ENCODE measurements around the gene OPN4.

GRCh38 chr10:86635402-86635801, 18.9 kb upstream of the OPN4 start:
- TF ChIP-seq GTF2F1 (IDR thresholded peaks at IDR 0.05; ENCODE audit: low read depth, low read length), result no peak
- TF ChIP-seq CTCF (IDR thresholded peaks at IDR 0.05 in 2 of 3, conservative IDR thresholded peaks at IDR 0.05 in 1 of 3; ENCODE audit: insufficient read depth in 2 of 3, low read depth in 1 of 3, low read length in 3 of 3), result no peak
- no peak for TF ChIP-seq SMAD3 (CRISPR knock-in tag; conservative IDR thresholded peaks at IDR 0.05)
- TF ChIP-seq HDAC6 (IDR thresholded peaks at IDR 0.05; ENCODE audit: low read depth, low read length), result no peak
- no peak for TF ChIP-seq NFE2L1 (tag; IDR thresholded peaks at IDR 0.05; ENCODE audit: borderline replicate concordance, low read depth)
- TF ChIP-seq ZNF12 (CRISPR knock-in tag; IDR thresholded peaks at IDR 0.05), result no peak
